Left renal pelvis (tissue), 4 donors: ENCODE results near the gene PNPO. TPM values are rescaled to one million over a fixed set of nuclear protein-coding genes. Genes with fewer than 3 reads are reported as not detected.
A peak's percentile ranks its signal among the peaks of the same experiment; 100 is the strongest.

Experiments
- DNase-seq, 4 donors: peaks; one replicate each; pipeline ENCODE4 v3.0.0-alpha.2; 2013; ENCODE audit warnings: low read depth in 4 of 4, low spot score in 3 of 4
- polyA plus RNA-seq, 4 donors: library from polyadenylated mRNA; unstranded; fragments of 120-200 nt; gene quantifications; one replicate each; pipeline ENCODE4 v1.2.1, GENCODE V29; 2013; ENCODE audit not compliant: insufficient read length in 4 of 4

The PNPO gene
- polyA plus RNA-seq, 4 donors, result 5.8 to 24.1 (median 20.6) TPM

GRCh38 chr17:47948706-47949196 is 7.4 kb downstream of the PNPO start:
- no peak for DNase-seq

GRCh38 chr17:47949197-47949759 is 7.9 kb downstream of the PNPO start:
- DNase-seq, result peak in 1 of 4 donors; percentile 69

- no peak for DNase-seq
These were observed 8.6 kb downstream of the PNPO start for GRCh38 chr17:47949946-47950345.

- DNase-seq, result no peak
These were observed 9.1 kb downstream of the PNPO start for GRCh38 chr17:47950448-47950847.

- no peak for DNase-seq
These were observed 11.0 kb downstream of the PNPO start for GRCh38 chr17:47952171-47953021.

- DNase-seq, result no peak
These were observed 12.5 kb downstream of the PNPO start for GRCh38 chr17:47953909-47954308.

- DNase-seq, result no peak
These were observed 14.4 kb downstream of the PNPO start for GRCh38 chr17:47955497-47956461.

- no peak for DNase-seq
These were observed 15.6 kb downstream of the PNPO start for GRCh38 chr17:47956791-47957590.

- peak in 1 of 4 donors; percentile 42 for DNase-seq
These were observed 16.5 kb downstream of the PNPO start, which contains the start of gene PRR15L for GRCh38 chr17:47957591-47958490. Gene PRR15L (minus strand): TSS chr17:47957883. CDS start chr17:47953234, 4,649 bp downstream.

- DNase-seq, result no peak
These were observed 18.7 kb downstream of the PNPO start for GRCh38 chr17:47959825-47960655.

GRCh38 chr17:47961406-47961805 is 20.0 kb downstream of the PNPO start:
- no peak for DNase-seq

GRCh38 chr17:47962901-47963300 is 21.5 kb downstream of the PNPO start:
- no peak for DNase-seq

GRCh38 chr17:47964856-47965255 is 23.5 kb downstream of the PNPO start:
- DNase-seq, result no peak

GRCh38 chr17:47966079-47966519 is 24.7 kb downstream of the PNPO start:
- DNase-seq, result no peak

GRCh38 chr17:47967607-47968252 is 26.4 kb downstream of the PNPO start:
- DNase-seq, result no peak

- no peak for DNase-seq
These were observed 27.5 kb downstream of the PNPO start for GRCh38 chr17:47968836-47969235.

- no peak for DNase-seq
These were observed 28.8 kb downstream of the PNPO start for GRCh38 chr17:47969930-47970724.
